ENCODE measurements around the gene DIPK1B.

The DIPK1B gene

GRCh38 chr9:136720251-136720897 is 8.0 kb downstream of the DIPK1B start:
- DNase-seq (ENCODE audit: low read depth) = no peak

- no peak for DNase-seq (ENCODE audit: low read depth)
Measured at GRCh38 chr9:136720898-136721338, 8.5 kb downstream of the DIPK1B start.

- DNase-seq (ENCODE audit: low read depth) = no peak
Measured at GRCh38 chr9:136721339-136722092, 9.1 kb downstream of the DIPK1B start.

GRCh38 chr9:136722093-136722968 is 10.0 kb downstream of the DIPK1B start:
- no peak for DNase-seq (ENCODE audit: low read depth)

- DNase-seq (ENCODE audit: low read depth) = no peak
Measured at GRCh38 chr9:136722969-136723356, 10.6 kb downstream of the DIPK1B start.

GRCh38 chr9:136723362-136723976 is 11.1 kb downstream of the DIPK1B start:
- DNase-seq (ENCODE audit: low read depth) = no peak

- DNase-seq (ENCODE audit: low read depth) = no peak
Measured at GRCh38 chr9:136723989-136724388, 11.6 kb downstream of the DIPK1B start.

- no peak for DNase-seq (ENCODE audit: low read depth)
Measured at GRCh38 chr9:136724772-136725171, 12.4 kb downstream of the DIPK1B start.

- no peak for DNase-seq (ENCODE audit: low read depth)
Measured at GRCh38 chr9:136725612-136726011, 13.2 kb downstream of the DIPK1B start.

GRCh38 chr9:136726118-136726517 is 13.7 kb downstream of the DIPK1B start:
- no peak for DNase-seq (ENCODE audit: low read depth)

- no peak for DNase-seq (ENCODE audit: low read depth)
Measured at GRCh38 chr9:136726631-136727191, 14.3 kb downstream of the DIPK1B start.

- peak; percentile 89 for DNase-seq (ENCODE audit: low read depth)
Measured at GRCh38 chr9:136728080-136728547, 15.7 kb downstream of the DIPK1B start.

- no peak for DNase-seq (ENCODE audit: low read depth)
Measured at GRCh38 chr9:136728548-136729123, 16.3 kb downstream of the DIPK1B start.

- DNase-seq (ENCODE audit: low read depth) = no peak
Measured at GRCh38 chr9:136729144-136729543, 16.8 kb downstream of the DIPK1B start.

- no peak for DNase-seq (ENCODE audit: low read depth)
Measured at GRCh38 chr9:136729926-136730325, 17.6 kb downstream of the DIPK1B start.

GRCh38 chr9:136732444-136733178 is 20.2 kb downstream of the DIPK1B start:
- no peak for DNase-seq (ENCODE audit: low read depth)

- no peak for DNase-seq (ENCODE audit: low read depth)
Measured at GRCh38 chr9:136733611-136734010, 21.2 kb downstream of the DIPK1B start.

- DNase-seq (ENCODE audit: low read depth) = no peak
Measured at GRCh38 chr9:136734837-136735496, 22.6 kb downstream of the DIPK1B start.

GRCh38 chr9:136735812-136736480 is 23.6 kb downstream of the DIPK1B start:
- DNase-seq (ENCODE audit: low read depth) = no peak

- no peak for DNase-seq (ENCODE audit: low read depth)
Measured at GRCh38 chr9:136738960-136739359, 26.6 kb downstream of the DIPK1B start.
